Brain microvascular endothelial cell (primary cell): ENCODE data around the gene SNX3.

Source experiments
- DNase-seq: peaks from one replicate; pipeline ENCODE4 v3.0.0-alpha.2; 2020
- H3K27ac ChIP-seq: fragments of 250-450 bp; sonication (Bioruptor Pico); 2 replicates; pipeline ENCODE4 v1.5.1; 2020; ENCODE audit warnings: mild to moderate bottlenecking, moderate library complexity
- H3K27me3 ChIP-seq: fragments of 250-450 bp; sonication (Bioruptor Pico); replicated peaks from 2 replicates; pipeline ENCODE4 v1.5.1; 2020; ENCODE audit warnings: mild to moderate bottlenecking
- H3K36me3 ChIP-seq: fragments of 250-450 bp; sonication (Bioruptor Pico); replicated peaks from 2 replicates; pipeline ENCODE4 v1.5.1; 2020; ENCODE audit warnings: mild to moderate bottlenecking
- H3K4me3 ChIP-seq: 2 replicates; pipeline ENCODE4 v1.5.1; 2011; ENCODE audit warnings: low read depth, mild to moderate bottlenecking, control low read depth, low read length, moderate library complexity
- CTCF ChIP-seq: IDR thresholded peaks from 2 replicates; pipeline ENCODE4 v1.5.1; 2011; ENCODE audit warnings: low read depth, mild to moderate bottlenecking, moderate library complexity, low read length, control low read depth, inconsistent platforms; ENCODE audit errors: missing control alignments
- in situ Hi-C: cut with HindIII; loops from 2 replicates; pipeline ENCODE4 v1.10.0; 2017; ENCODE audit warnings: low sequenced_read_pairs, low pct_ligation_motif_present

Gene SNX3

GRCh38 chr6:108243836-108244235, 17.0 kb downstream of the SNX3 start:
- Histone ChIP-seq H3K36me3 (no peaks in the 10 kb centered on the region), H3K27me3 (no peaks in the 10 kb centered on the region), H3K4me3 (no peak overlapping the region), H3K27ac (no peak overlapping the region)
- DNase-seq = no peak
- in situ Hi-C loops = no loop called here
- TF ChIP-seq CTCF = no peak

- no peak overlapping the region for H3K27ac ChIP-seq
- no peak for TF ChIP-seq CTCF
- H3K36me3 ChIP-seq = no peaks in the 10 kb centered on the region
- in situ Hi-C loops = no loop called here
- no peak for DNase-seq
- no peaks in the 10 kb centered on the region for H3K27me3 ChIP-seq
- no peak overlapping the region for H3K4me3 ChIP-seq
Observed at GRCh38 chr6:108242721-108243120, 18.1 kb downstream of the SNX3 start.

- no peaks in the 10 kb centered on the region for H3K27me3 ChIP-seq
- H3K27ac ChIP-seq = no peak overlapping the region
- H3K36me3 ChIP-seq = no peaks in the 10 kb centered on the region
- no peak for TF ChIP-seq CTCF
- in situ Hi-C loops = no loop called here
- H3K4me3 ChIP-seq = no peak overlapping the region
- no peak for DNase-seq
Observed at GRCh38 chr6:108242259-108242658, 18.6 kb downstream of the SNX3 start.

- Histone ChIP-seq H3K4me3 (no peak overlapping the region), H3K27me3 (no peaks in the 10 kb centered on the region), H3K36me3 (no peaks in the 10 kb centered on the region), H3K27ac (no peak overlapping the region)
- TF ChIP-seq CTCF = no peak
- DNase-seq = no peak
- in situ Hi-C loops = no loop called here
Observed at GRCh38 chr6:108238322-108238721, 22.5 kb downstream of the SNX3 start.

- Histone ChIP-seq H3K4me3 (no peak overlapping the region), H3K27me3 (no peaks in the 10 kb centered on the region), H3K36me3 (no peaks in the 10 kb centered on the region), H3K27ac (no peak overlapping the region)
- no peak for TF ChIP-seq CTCF
- DNase-seq = no peak
- in situ Hi-C loops = no loop called here
Observed at GRCh38 chr6:108236791-108237190, 24.0 kb downstream of the SNX3 start.

- no peak for TF ChIP-seq CTCF
- no peak overlapping the region for H3K27ac ChIP-seq
- no peak overlapping the region for H3K4me3 ChIP-seq
- no peak for DNase-seq
- H3K36me3 ChIP-seq = no peaks in the 10 kb centered on the region
- in situ Hi-C loops = no loop called here
- H3K27me3 ChIP-seq = no peaks in the 10 kb centered on the region
Observed at GRCh38 chr6:108235127-108235526, 25.7 kb downstream of the SNX3 start.
